ENCODE measurements around the gene SYT10. TPM values are rescaled to one million over a fixed set of nuclear protein-coding genes. Genes with fewer than 3 reads are reported as not detected.
"Not testable (repeated sequence)": the region's sequence is repeated elsewhere in the genome, so short reads cannot be mapped to it uniquely, and the experiment has no call there.

The SYT10 gene
- not detected in 2 replicates for total RNA-seq (2014; rRNA removed; shearing (Covaris generic))

- no peak for DNase-seq (ENCODE audit: low spot score)
- in situ Hi-C loops (cut with HindIII; ENCODE audit: low sequenced_read_pairs) = no loop called here
Observed at GRCh38 chr12:33439587-33440011, at the start of gene SYT10. TSS of gene SYT10 (minus strand) at chr12:33439819. CDS start at chr12:33439522, 297 bp downstream.

GRCh38 chr12:33488036-33488435 lies 48.4 kb upstream of the SYT10 start:
- no peak for DNase-seq (ENCODE audit: low spot score)
- in situ Hi-C loops (cut with HindIII; ENCODE audit: low sequenced_read_pairs) = no loop called here

DNA sequence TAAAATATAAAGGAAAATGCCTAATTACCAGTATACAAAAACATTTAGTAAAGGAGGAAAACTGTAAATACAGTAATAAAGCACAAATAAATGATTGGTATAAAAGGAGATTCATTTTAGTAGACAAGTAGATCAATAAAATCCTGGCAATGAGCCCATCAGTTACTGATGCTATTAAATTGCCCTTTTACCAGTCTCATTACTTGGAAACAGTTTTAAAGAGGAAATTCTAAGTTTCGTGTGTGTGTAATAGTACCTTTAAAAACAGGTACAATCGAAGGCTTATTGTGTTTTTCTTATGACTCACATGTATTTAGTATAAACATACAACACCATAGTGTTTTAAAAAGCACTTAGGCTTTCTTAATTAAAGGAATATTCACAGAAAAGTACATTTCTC lies 46.4 kb upstream of the SYT10 start:
- in situ Hi-C loops (cut with HindIII; ENCODE audit: low sequenced_read_pairs) = no loop called here

GRCh38 chr12:33484161-33484560 lies 44.5 kb upstream of the SYT10 start:
- DNase-seq (ENCODE audit: low spot score) = no peak
- in situ Hi-C loops (cut with HindIII; ENCODE audit: low sequenced_read_pairs) = no loop called here

More for the DNA sequence above, 46.4 kb upstream of the SYT10 start:
- no peak for DNase-seq (ENCODE audit: low spot score)

GRCh38 chr12:33480366-33480765 lies 40.7 kb upstream of the SYT10 start:
- in situ Hi-C loops (cut with HindIII; ENCODE audit: low sequenced_read_pairs) = no loop called here
- DNase-seq (ENCODE audit: low spot score) = no peak

DNA sequence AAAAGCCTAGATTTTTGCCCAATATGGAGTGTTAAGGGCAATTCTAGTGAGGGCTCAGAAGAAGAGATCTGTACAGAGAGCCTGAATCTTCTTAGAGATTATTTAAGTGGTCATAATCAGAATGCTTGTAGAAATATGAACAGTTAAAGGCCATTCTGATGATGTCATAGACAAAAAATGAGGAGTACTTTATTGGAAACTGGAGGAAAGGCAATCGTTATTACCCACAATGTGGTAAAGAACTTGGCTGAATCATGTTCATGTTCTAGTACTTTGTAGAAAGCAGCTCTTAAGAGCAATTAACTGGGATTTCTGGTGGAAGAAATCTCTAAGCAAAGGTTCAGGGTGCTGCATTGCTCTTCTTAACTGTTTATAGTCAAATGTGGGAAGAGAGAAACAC lies 36.4 kb upstream of the SYT10 start:
- no peak for DNase-seq (ENCODE audit: low spot score)

GRCh38 chr12:33472299-33472698 lies 32.7 kb upstream of the SYT10 start:
- in situ Hi-C loops (cut with HindIII; ENCODE audit: low sequenced_read_pairs) = no loop called here
- DNase-seq (ENCODE audit: low spot score) = no peak

More for the DNA sequence above, 36.4 kb upstream of the SYT10 start:
- in situ Hi-C loops (cut with HindIII; ENCODE audit: low sequenced_read_pairs) = no loop called here

GRCh38 chr12:33455096-33455495 lies 15.5 kb upstream of the SYT10 start:
- in situ Hi-C loops (cut with HindIII; ENCODE audit: low sequenced_read_pairs) = no loop called here
- no peak for DNase-seq (ENCODE audit: low spot score)

- in situ Hi-C loops (cut with HindIII; ENCODE audit: low sequenced_read_pairs) = no loop called here
Observed at GRCh38 chr12:33450480-33450879, 10.9 kb upstream of the SYT10 start.

GRCh38 chr12:33440477-33440876 lies 858 bp upstream of the SYT10 start:
- in situ Hi-C loops (cut with HindIII; ENCODE audit: low sequenced_read_pairs) = no loop called here

More at GRCh38 chr12:33450480-33450879, 10.9 kb upstream of the SYT10 start:
- no peak for DNase-seq (ENCODE audit: low spot score)

DNA sequence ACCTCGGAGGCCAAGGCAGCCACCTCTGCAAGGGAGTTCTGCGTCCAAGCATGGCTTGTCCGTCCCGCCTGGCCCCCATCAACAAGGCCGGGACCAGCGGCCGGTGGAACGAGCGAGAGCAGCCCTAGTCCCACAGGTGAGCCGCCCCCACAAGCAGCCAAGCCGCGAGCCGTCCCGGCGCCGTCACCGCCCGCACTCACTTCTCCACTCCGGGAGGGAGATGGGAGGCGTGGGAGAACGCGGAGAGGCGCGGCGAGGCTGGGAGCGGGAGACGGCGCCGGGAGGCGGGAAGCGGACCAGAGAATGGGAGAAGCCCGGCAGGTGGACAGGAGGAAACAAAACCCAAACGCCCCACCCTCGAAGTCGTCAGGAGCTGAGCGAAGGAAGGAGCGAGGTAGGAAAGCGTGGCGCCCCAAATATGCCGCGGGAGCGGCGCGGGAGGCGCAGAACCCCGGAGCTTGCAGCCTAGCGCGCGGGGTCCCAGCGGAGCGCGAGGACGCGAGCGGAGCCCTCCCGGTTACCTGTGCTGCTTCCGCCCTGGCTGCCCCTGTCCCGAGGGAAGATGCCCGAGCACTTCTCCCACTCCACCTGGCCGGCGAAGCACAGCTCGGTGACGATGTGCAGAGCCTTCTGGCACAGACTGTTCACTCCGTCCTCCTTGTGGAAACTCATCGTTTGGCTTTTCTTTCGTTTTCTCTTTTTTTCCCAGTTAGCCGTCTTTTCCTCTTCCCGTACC lies 600 bp downstream of the SYT10 start:
- no peak for DNase-seq (ENCODE audit: low spot score)
- in situ Hi-C loops (cut with HindIII; ENCODE audit: low sequenced_read_pairs) = no loop called here

More at GRCh38 chr12:33440477-33440876, 858 bp upstream of the SYT10 start:
- no peak for DNase-seq (ENCODE audit: low spot score)

DNA sequence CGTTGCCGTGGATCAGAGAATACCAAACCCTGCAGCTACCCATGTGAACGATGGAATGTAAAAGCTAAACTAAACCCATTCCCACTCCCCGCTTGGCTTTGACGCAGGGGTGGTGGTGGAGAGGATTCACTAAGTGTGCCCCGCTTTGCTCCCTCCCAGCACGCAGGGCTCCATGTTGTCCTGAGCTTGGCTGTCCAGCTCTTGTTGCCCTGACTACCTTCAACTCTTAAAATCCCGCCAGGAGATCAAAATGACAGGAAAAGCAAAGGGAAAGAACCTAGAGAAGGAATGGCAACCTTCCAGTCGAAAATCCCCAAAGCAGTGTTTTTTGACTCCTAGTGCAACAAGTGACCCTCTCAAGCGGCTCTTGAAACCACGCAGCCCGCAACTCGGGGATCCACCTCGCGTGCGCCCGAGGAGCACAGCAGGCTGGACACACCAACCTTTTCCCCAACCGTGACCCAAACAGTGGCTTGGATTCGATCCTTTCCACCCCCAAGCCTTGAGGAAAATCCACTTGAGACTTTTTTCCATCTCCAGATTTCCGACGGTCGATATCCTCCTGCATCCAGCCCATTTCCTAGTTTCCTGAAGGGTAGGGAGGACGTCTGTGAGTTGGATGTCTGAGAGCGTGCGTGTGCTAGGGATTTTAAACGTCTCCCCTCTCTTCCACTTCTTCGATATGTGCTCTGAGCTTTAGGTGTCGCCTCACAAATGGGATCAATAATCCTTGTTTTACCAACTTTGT lies 1.4 kb downstream of the SYT10 start:
- in situ Hi-C loops (cut with HindIII; ENCODE audit: low sequenced_read_pairs) = no loop called here
- DNase-seq (ENCODE audit: low spot score) = no peak

DNA sequence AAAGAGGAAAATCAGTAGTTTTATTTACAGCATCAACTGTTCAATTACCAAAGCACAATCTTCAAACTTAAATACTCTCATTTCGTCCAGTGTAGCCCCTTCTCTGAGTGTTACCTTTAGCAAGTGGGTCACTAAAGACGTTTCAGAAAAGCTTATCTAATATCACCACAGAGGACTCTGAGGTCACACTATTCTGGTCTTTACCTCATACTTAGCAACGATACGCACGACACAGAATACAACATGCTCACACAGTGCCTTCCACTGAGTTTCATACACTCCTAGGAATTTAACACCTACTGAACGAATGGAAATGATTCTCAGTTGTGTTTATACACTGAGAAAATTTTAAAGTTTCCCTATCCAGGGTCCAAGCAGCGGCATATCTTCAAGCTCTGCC lies 2.0 kb downstream of the SYT10 start:
- DNase-seq (ENCODE audit: low spot score) = no peak
- in situ Hi-C loops (cut with HindIII; ENCODE audit: low sequenced_read_pairs) = no loop called here

DNA sequence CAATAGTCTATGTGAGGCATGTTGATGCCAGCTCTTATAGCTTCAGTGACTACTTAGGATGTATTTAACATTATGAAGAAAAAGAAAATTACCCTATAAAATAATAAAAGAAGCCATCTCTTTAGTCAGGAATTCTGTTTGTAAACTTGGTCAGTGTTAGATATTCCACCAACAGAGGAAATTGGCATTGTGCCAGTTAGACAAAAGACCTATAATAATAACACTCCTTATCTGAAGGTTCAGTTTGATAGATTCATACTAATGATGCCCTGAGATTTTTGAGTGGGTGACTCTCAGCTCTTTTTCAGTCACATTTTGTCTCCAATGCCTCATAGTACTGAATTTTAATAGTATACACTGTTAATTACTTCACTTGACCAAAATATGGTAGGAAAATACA lies 6.6 kb downstream of the SYT10 start:
- DNase-seq (ENCODE audit: low spot score) = no peak
- in situ Hi-C loops (cut with HindIII; ENCODE audit: low sequenced_read_pairs) = no loop called here

DNA sequence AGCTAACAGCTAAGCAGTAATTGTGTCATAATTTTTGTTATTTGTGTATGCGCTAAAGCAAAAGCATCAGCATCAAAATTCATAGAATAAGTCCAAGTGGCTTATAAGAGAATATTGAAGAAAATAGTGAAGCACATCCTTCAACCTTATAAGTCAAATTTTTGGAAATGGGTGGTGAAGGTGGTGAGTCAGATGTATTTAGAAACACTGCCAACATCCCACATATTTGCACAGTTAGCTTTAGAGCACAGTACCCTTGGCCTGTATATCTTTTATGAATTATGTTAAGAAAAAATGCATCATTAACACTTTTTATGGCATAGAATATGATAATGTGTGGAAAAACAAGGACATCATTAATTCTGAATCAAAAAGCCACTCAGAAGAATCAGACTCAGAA lies 8.0 kb downstream of the SYT10 start:
- in situ Hi-C loops (cut with HindIII; ENCODE audit: low sequenced_read_pairs) = no loop called here
- DNase-seq (ENCODE audit: low spot score) = no peak

DNA sequence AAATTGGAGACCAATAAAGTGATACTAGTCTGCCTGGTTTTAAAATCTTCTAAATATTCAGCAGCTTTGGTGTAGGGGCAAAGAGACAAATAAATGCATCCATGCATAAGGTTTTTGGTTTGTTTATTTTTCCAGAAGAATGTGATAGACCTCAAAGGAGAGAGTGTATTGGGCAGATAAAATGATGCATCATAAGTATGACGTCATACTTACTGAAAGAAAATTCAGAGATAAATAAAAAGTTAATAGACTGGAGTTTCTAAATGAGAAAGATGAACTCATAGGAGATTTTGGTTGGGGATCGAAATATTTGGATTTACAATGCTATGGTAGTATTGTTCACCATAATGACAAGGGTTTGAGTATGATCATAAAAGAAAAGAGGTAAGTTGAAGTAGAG lies 10.2 kb downstream of the SYT10 start:
- DNase-seq (ENCODE audit: low spot score) = no peak
- in situ Hi-C loops (cut with HindIII; ENCODE audit: low sequenced_read_pairs) = no loop called here

DNA sequence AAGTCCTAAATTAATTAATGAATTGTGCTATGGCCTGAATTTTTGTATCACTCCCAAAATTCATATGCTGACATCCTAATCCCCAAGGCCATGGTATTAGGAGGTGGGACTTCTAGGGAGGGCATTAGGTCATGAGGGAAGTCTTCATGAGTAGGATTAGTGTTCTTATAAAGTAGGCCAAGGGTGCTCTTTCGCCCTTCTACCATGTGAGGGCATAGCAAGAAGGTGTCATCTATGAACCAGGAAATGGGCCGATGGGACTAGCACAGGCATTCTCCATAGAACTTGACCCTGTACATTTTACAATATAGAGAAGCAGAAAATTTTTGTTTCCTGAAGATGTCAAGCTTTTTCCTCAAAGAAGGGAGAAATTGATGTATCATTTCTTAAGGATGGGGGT lies 12.5 kb downstream of the SYT10 start:
- in situ Hi-C loops (cut with HindIII; ENCODE audit: low sequenced_read_pairs) = no loop called here
- no peak for DNase-seq (ENCODE audit: low spot score)

DNA sequence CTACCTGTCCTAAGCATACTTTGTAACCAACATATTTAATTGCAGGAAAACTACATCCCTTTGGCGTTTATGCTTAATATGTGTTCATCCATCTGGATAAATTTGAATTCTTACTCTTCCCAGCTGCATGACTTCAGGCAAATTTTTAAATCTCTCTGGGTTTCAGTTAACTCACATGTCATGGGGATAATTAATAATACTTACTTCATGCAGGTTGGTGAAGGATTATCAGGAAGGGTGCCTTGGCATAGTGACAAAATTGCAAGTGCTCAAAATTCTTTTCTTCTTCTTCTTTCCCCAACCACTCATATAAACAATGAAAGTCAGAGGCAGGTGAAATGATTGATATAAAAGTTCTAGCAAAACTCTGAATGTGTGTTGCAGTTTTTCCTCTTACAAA lies 15.9 kb downstream of the SYT10 start:
- in situ Hi-C loops (cut with HindIII; ENCODE audit: low sequenced_read_pairs) = no loop called here

DNA sequence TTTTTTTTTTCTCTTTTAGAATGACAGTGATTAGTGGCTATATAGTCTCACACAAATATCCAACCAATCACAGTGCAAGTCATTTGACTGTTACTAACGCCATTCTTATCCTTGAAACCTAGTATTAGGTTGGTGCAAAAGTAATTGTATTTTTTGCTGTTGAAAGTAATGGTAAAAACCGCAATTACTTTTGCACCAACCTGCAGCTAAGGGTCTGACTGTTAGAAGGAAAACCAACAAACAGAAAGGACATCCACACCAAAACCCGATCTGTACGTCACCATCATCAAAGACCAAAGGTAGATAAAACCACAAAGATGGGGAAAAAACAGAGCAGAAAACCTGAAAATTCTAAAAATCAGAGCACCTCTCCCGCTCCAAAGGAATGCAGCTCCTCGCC lies 27.2 kb downstream of the SYT10 start:
- DNase-seq (ENCODE audit: low spot score); in situ Hi-C loops (cut with HindIII; ENCODE audit: low sequenced_read_pairs): not testable (repeated sequence)

More for the DNA sequence above, 15.9 kb downstream of the SYT10 start:
- no peak for DNase-seq (ENCODE audit: low spot score)

DNA sequence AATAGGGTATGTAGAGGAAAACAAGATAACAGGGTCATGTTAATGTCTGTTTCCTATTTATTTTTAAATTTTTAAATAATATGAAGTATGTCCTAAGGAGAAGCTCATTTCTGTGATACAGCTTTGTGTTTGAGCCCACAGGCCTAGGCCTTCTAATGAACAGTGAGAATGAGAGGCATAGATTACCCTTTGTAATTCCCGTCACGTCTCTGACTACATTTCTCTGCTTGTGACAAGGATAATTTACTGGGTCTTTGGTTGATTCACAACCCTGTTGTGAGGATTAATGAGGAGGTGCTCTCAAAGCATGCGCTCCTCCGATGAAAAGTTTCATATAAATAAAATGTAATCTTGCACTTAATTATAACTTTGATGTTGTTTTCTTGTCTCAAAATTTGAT lies 56.1 kb downstream of the SYT10 start:
- DNase-seq (ENCODE audit: low spot score) = no peak
- in situ Hi-C loops (cut with HindIII; ENCODE audit: low sequenced_read_pairs) = no loop called here
